Ectodermal cell (in vitro differentiated cells): Measurements from ENCODE around the gene ICE2. TPM values are rescaled to one million over a fixed set of nuclear protein-coding genes. Genes with fewer than 3 reads are reported as not detected.
A peak's percentile ranks its signal among the peaks of the same experiment; 100 is the strongest.

ENCODE experiments used
- H3K27ac ChIP-seq: 2 replicates; pipeline ENCODE4 v1.7.0; 2013; ENCODE audit warnings: mild to moderate bottlenecking, low read depth, low read length; ENCODE audit not compliant: insufficient read depth, poor library complexity, severe bottlenecking
- H3K27me3 ChIP-seq: 2 replicates; pipeline ENCODE4 v1.7.0; 2013; ENCODE audit warnings: mild to moderate bottlenecking, low read length; ENCODE audit not compliant: insufficient read depth, control insufficient read depth, poor library complexity, severe bottlenecking
- H3K36me3 ChIP-seq: one replicate; pipeline ENCODE4 v1.7.0; 2013; ENCODE audit warnings: low read length; ENCODE audit not compliant: control insufficient read depth, insufficient read depth
- H3K4me1 ChIP-seq: one replicate; pipeline ENCODE4 v1.7.0; 2013; ENCODE audit warnings: low read length; ENCODE audit not compliant: control insufficient read depth, insufficient read depth
- H3K4me3 ChIP-seq: 2 replicates; pipeline ENCODE4 v1.7.0; 2013; ENCODE audit warnings: low read depth, low read length, control low read depth; ENCODE audit not compliant: insufficient read depth
- H3K9me3 ChIP-seq: 2 replicates; pipeline ENCODE4 v1.7.0; 2013; ENCODE audit warnings: mild to moderate bottlenecking, low read length, moderate library complexity; ENCODE audit not compliant: control insufficient read depth
- WGBS, 2 experiments: methylation state at CpG; one replicate each; pipeline ENCODE4 v1.1.7; 2013; ENCODE audit warnings: missing lambda C conversion rate in 2 of 2; 5-methylcytosine and 5-hydroxymethylcytosine counted together
- polyA plus RNA-seq, 4 experiments: library from polyadenylated mRNA; stranded (reverse); fragments of 50-300 nt; gene quantifications; one replicate each; pipeline ENCODE4 v1.2.3, GENCODE V29; 2013

ICE2 gene
- polyA plus RNA-seq (2013, experiment 1 of 4) = 76.5 TPM
- 89.9 TPM for polyA plus RNA-seq (2013, experiment 2 of 4)
- 73.4 TPM for polyA plus RNA-seq (2013, experiment 3 of 4)
- 82.0 TPM for polyA plus RNA-seq (2013, experiment 4 of 4)

GRCh38 chr15:60478566-60479360 lies at the start of gene ICE2:
TSS of gene ICE2 (minus strand) at chr15:60479142. CDS start at chr15:60477977, 1,165 bp downstream.
- peak within 1 kb of the TSS; percentile 90 for H3K4me3 ChIP-seq
- H3K27me3 ChIP-seq = no peaks in the 10 kb centered on the region
- H3K4me1 ChIP-seq = peaks cover 22% of the 10 kb centered on the region
- H3K36me3 ChIP-seq = peaks cover 8% of the 10 kb centered on the region
- 0% methylated on average over 55 to 57 of the region's 57 CpGs for WGBS, 2 experiments
- H3K27ac ChIP-seq = peak within 1 kb of the TSS; percentile 83
- H3K9me3 ChIP-seq = no peaks in the 10 kb centered on the region

GRCh38 chr15:60528530-60528929 lies 49.6 kb upstream of the ICE2 start:
- WGBS, 2 experiments = 93% methylated on average over 1 of the region's 1 CpG

GRCh38 chr15:60527456-60527855 lies 48.5 kb upstream of the ICE2 start:
- Histone ChIP-seq H3K4me3 (no peak overlapping the region), H3K36me3 (no peaks in the 10 kb centered on the region), H3K9me3 (no peaks in the 10 kb centered on the region), H3K27ac (no peak overlapping the region), H3K4me1 (no peaks in the 10 kb centered on the region), H3K27me3 (no peaks in the 10 kb centered on the region)
- WGBS, 2 experiments = 92 to 97% methylated on average over 4 of the region's 4 CpGs

More at GRCh38 chr15:60528530-60528929, 49.6 kb upstream of the ICE2 start:
- Histone ChIP-seq H3K27ac (no peak overlapping the region), H3K4me3 (no peak overlapping the region), H3K4me1 (no peaks in the 10 kb centered on the region), H3K27me3 (no peaks in the 10 kb centered on the region), H3K36me3 (no peaks in the 10 kb centered on the region), H3K9me3 (no peaks in the 10 kb centered on the region)

GRCh38 chr15:60526127-60526616 lies 47.2 kb upstream of the ICE2 start:
- Histone ChIP-seq H3K4me1 (no peaks in the 10 kb centered on the region), H3K27ac (no peak overlapping the region), H3K9me3 (no peaks in the 10 kb centered on the region), H3K4me3 (no peak overlapping the region), H3K36me3 (no peaks in the 10 kb centered on the region), H3K27me3 (no peaks in the 10 kb centered on the region)
- WGBS, 2 experiments = 94% methylated on average over 10 of the region's 10 CpGs

- no peak overlapping the region for H3K4me3 ChIP-seq
- H3K4me1 ChIP-seq = no peaks in the 10 kb centered on the region
- WGBS, 2 experiments = 93 to 95% methylated on average over 4 of the region's 4 CpGs
- H3K27me3 ChIP-seq = no peaks in the 10 kb centered on the region
- no peaks in the 10 kb centered on the region for H3K9me3 ChIP-seq
- H3K36me3 ChIP-seq = no peaks in the 10 kb centered on the region
- H3K27ac ChIP-seq = no peak overlapping the region
Measured at GRCh38 chr15:60525341-60526039, 46.5 kb upstream of the ICE2 start.

- H3K4me3 ChIP-seq = no peak overlapping the region
- H3K36me3 ChIP-seq = no peaks in the 10 kb centered on the region
- no peaks in the 10 kb centered on the region for H3K4me1 ChIP-seq
- no peaks in the 10 kb centered on the region for H3K9me3 ChIP-seq
- H3K27ac ChIP-seq = no peak overlapping the region
- 42 to 44% methylated on average over 2 of the region's 2 CpGs for WGBS, 2 experiments
- no peaks in the 10 kb centered on the region for H3K27me3 ChIP-seq
Measured at GRCh38 chr15:60523056-60523455, 44.1 kb upstream of the ICE2 start.

GRCh38 chr15:60520825-60521368 lies 42.0 kb upstream of the ICE2 start:
- Histone ChIP-seq H3K27me3 (no peaks in the 10 kb centered on the region), H3K27ac (no peak overlapping the region), H3K9me3 (no peaks in the 10 kb centered on the region), H3K4me1 (no peaks in the 10 kb centered on the region), H3K36me3 (no peaks in the 10 kb centered on the region), H3K4me3 (no peak overlapping the region)
- 70 to 75% methylated on average over 8 of the region's 8 CpGs for whole genome bisulfite sequencing, 2 experiments

- WGBS, 2 experiments = 83 to 84% methylated on average over 5 of the region's 6 CpGs
Measured at GRCh38 chr15:60520013-60520824, 41.3 kb upstream of the ICE2 start.

GRCh38 chr15:60519218-60519617 lies 40.3 kb upstream of the ICE2 start:
- no peaks in the 10 kb centered on the region for H3K4me1 ChIP-seq
- no peaks in the 10 kb centered on the region for H3K36me3 ChIP-seq
- no peak overlapping the region for H3K4me3 ChIP-seq
- no peaks in the 10 kb centered on the region for H3K27me3 ChIP-seq
- H3K9me3 ChIP-seq = no peaks in the 10 kb centered on the region
- 83 to 95% methylated on average over 1 of the region's 1 CpG for WGBS, 2 experiments
- no peak overlapping the region for H3K27ac ChIP-seq

More at GRCh38 chr15:60520013-60520824, 41.3 kb upstream of the ICE2 start:
- Histone ChIP-seq H3K9me3 (no peaks in the 10 kb centered on the region), H3K27ac (no peak overlapping the region), H3K27me3 (no peaks in the 10 kb centered on the region), H3K36me3 (no peaks in the 10 kb centered on the region), H3K4me1 (no peaks in the 10 kb centered on the region), H3K4me3 (no peak overlapping the region)
